LNCAP (cell line): ENCODE results near the gene MARCHF3.

ENCODE experiments used
- TF ChIP-seq, protein P1 (sequence below): fragments of 450-650 bp; IDR thresholded peaks from 2 replicates; pipeline ENCODE4 v1.5.1; 2017; ENCODE audit warnings: mild to moderate bottlenecking

MARCHF3 gene

DNA sequence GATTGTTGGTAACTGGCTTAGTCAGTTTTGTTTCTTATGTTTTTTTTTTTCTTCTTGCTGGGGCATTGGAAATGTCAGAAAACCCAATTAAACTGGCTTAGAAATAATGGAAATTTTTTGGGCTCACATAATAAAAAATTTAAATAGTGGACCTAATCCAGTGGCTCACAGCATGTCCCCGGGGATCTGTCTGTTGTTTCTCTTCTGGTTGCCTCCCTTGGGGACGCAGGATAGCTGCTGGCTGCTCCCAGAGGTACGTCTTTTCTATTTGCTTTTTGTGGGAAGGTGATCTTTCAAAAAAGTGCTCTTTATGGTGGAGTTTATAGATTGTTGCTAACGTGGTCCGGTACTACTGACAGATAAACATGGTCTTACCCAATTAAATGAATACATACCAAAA is 201.3 kb downstream of the MARCHF3 start:
- TF ChIP-seq, protein P1, sequence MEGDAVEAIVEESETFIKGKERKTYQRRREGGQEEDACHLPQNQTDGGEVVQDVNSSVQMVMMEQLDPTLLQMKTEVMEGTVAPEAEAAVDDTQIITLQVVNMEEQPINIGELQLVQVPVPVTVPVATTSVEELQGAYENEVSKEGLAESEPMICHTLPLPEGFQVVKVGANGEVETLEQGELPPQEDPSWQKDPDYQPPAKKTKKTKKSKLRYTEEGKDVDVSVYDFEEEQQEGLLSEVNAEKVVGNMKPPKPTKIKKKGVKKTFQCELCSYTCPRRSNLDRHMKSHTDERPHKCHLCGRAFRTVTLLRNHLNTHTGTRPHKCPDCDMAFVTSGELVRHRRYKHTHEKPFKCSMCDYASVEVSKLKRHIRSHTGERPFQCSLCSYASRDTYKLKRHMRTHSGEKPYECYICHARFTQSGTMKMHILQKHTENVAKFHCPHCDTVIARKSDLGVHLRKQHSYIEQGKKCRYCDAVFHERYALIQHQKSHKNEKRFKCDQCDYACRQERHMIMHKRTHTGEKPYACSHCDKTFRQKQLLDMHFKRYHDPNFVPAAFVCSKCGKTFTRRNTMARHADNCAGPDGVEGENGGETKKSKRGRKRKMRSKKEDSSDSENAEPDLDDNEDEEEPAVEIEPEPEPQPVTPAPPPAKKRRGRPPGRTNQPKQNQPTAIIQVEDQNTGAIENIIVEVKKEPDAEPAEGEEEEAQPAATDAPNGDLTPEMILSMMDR, result no peak

DNA sequence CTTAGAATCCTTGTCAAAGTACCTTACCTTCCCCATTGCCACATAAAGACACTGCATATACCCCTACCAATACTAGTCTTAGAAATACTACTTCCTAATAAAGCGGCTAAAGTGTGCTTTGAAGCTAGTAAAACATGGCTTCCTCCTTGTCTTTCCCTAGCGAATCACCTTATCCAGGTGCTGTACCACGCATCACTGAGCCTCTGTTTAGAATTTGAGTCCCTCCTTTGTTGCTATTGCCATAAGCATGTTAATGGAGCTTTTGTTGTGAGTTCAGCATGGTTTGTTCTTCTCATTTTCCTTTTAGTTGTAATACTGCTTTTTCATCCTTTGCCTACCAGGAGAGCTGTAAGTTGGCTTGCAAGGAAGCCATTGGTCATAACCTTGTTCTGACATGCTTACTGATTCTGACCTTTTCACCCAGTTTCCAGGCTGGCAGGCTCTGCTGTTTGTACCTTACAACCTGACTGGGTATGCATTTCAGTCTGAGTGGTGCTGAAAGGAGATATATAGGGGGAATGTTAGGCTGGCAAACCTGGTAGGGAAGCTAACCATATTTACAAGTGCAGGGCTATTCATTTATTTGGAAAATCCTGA is 203.6 kb downstream of the MARCHF3 start:
- TF ChIP-seq, protein P1, result no peak

DNA sequence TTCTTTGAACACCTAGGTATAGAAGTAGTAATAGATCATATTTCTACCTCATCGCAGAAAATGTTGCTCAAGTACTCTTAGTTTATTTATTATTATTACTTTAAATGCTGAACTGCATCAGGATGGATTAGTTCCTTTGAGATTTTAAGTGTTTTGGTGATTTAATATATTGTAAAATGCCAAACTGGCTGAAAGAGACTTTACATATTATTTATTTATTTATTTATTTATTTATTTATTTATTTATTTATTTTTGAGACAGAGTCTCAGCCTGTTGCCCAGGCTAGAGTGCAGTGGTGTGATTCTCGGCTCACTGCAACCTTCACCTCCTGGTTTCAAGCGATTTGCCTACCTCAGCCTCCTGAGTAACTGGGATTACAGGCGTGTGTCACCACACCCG is 211.1 kb downstream of the MARCHF3 start:
- TF ChIP-seq, protein P1, result no peak

DNA sequence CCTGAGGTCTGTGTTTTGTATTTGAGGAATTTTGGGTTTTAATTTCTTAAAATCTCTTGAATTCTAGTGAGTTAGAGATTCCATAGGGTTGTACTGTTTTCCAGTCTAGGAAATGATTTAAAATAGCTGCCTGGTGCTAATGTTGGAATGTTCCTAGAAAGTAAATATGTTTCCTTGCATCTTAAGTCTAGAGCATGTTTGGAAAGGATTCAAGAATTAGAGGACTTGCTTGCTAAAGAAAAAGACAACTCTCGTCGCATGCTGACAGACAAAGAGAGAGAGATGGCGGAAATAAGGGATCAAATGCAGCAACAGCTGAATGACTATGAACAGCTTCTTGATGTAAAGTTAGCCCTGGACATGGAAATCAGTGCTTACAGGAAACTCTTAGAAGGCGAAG is 211.6 kb downstream of the MARCHF3 start:
- TF ChIP-seq, protein P1, result no peak
